Ishikawa (cell line): Measurements from ENCODE around the gene VAV3.

Source experiments
- CREB1 ChIP-seq: IDR thresholded peaks from 2 replicates; pipeline ENCODE4 v1.6.1; 2012; ENCODE audit warnings: low read depth
- EGR1 ChIP-seq: IDR thresholded peaks from 2 replicates; pipeline ENCODE4 v1.6.1; 2012
- EP300 ChIP-seq: IDR thresholded peaks from 2 replicates; pipeline ENCODE4 v1.6.1; 2012; ENCODE audit warnings: borderline replicate concordance
- FOXM1 ChIP-seq: IDR thresholded peaks from 2 replicates; pipeline ENCODE4 v1.6.1; 2012; ENCODE audit warnings: low read depth, borderline replicate concordance
- NFIC ChIP-seq: IDR thresholded peaks from 2 replicates; pipeline ENCODE4 v1.6.1; 2012
- RAD21 ChIP-seq: IDR thresholded peaks from 2 replicates; pipeline ENCODE4 v1.6.1; 2012; ENCODE audit warnings: low read depth
- ZBTB7A ChIP-seq: IDR thresholded peaks from 2 replicates; pipeline ENCODE4 v1.6.1; 2012; ENCODE audit warnings: low read depth
- TF ChIP-seq, protein P1 (sequence below): IDR thresholded peaks from 2 replicates; pipeline ENCODE4 v1.6.1; 2012; ENCODE audit warnings: low read depth, mild to moderate bottlenecking

DNA sequence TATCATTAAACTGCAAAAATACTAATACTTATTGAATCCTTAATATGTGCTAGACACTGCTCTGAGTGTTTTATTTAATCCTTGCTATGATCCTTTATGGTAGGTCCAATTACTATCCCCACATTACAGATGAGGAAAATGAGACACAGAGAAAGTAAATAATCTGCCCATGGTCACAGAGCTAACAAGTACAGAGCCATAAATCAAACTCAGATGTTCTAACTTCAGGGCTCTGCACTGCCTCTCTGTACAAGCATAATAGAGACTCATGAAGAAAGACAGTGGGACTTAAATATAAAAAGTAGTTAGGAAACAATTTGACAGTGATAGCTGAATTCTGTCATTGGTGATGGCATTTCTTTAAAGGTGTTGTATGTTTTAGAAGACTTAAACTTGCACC lies 346.4 kb downstream of the VAV3 start:
- no peak for TF ChIP-seq NFIC
- TF ChIP-seq, protein P1, sequence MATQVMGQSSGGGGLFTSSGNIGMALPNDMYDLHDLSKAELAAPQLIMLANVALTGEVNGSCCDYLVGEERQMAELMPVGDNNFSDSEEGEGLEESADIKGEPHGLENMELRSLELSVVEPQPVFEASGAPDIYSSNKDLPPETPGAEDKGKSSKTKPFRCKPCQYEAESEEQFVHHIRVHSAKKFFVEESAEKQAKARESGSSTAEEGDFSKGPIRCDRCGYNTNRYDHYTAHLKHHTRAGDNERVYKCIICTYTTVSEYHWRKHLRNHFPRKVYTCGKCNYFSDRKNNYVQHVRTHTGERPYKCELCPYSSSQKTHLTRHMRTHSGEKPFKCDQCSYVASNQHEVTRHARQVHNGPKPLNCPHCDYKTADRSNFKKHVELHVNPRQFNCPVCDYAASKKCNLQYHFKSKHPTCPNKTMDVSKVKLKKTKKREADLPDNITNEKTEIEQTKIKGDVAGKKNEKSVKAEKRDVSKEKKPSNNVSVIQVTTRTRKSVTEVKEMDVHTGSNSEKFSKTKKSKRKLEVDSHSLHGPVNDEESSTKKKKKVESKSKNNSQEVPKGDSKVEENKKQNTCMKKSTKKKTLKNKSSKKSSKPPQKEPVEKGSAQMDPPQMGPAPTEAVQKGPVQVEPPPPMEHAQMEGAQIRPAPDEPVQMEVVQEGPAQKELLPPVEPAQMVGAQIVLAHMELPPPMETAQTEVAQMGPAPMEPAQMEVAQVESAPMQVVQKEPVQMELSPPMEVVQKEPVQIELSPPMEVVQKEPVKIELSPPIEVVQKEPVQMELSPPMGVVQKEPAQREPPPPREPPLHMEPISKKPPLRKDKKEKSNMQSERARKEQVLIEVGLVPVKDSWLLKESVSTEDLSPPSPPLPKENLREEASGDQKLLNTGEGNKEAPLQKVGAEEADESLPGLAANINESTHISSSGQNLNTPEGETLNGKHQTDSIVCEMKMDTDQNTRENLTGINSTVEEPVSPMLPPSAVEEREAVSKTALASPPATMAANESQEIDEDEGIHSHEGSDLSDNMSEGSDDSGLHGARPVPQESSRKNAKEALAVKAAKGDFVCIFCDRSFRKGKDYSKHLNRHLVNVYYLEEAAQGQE = no peak
- TF ChIP-seq CREB1 = no peak
- TF ChIP-seq FOXM1 = no peak
- no peak for TF ChIP-seq EP300
- no peak for TF ChIP-seq EGR1
- no peak for TF ChIP-seq ZBTB7A
- no peak for TF ChIP-seq RAD21
